Ishikawa (cell line): ENCODE measurements around the gene AMZ1.

Experiments used
- CEBPB ChIP-seq: IDR thresholded peaks from 2 replicates; pipeline ENCODE4 v1.6.1; 2012
- EP300 ChIP-seq: IDR thresholded peaks from 2 replicates; pipeline ENCODE4 v1.6.1; 2012; ENCODE audit warnings: borderline replicate concordance
- MAX ChIP-seq: IDR thresholded peaks from 2 replicates; pipeline ENCODE4 v1.6.1; 2012
- RAD21 ChIP-seq: IDR thresholded peaks from 2 replicates; pipeline ENCODE4 v1.6.1; 2012; ENCODE audit warnings: low read depth
- REST ChIP-seq: IDR thresholded peaks from 2 replicates; pipeline ENCODE4 v1.6.1; 2012; ENCODE audit warnings: low read depth, mild to moderate bottlenecking
- TAF1 ChIP-seq: IDR thresholded peaks from 2 replicates; pipeline ENCODE4 v1.6.1; 2012; ENCODE audit warnings: low read depth, mild to moderate bottlenecking
- TCF12 ChIP-seq: IDR thresholded peaks from 2 replicates; pipeline ENCODE4 v1.6.1; 2012; ENCODE audit warnings: low read depth
- TEAD4 ChIP-seq: IDR thresholded peaks from 2 replicates; pipeline ENCODE4 v1.6.1; 2012
- YY1 ChIP-seq: IDR thresholded peaks from 2 replicates; pipeline ENCODE4 v1.6.1; 2012; ENCODE audit warnings: low read depth

- no peak for TF ChIP-seq CEBPB
- no peak for TF ChIP-seq EP300
- TF ChIP-seq TEAD4 = no peak
- no peak for TF ChIP-seq TAF1
- no peak for TF ChIP-seq YY1
- no peak for TF ChIP-seq MAX
- no peak for TF ChIP-seq RAD21
- no peak for TF ChIP-seq REST
- TF ChIP-seq TCF12 = no peak
Observed at GRCh38 chr7:2661096-2661449, 26.9 kb upstream of the AMZ1 start.
